Measurements from ENCODE around the gene GNAO1. TPM values are rescaled to one million over a fixed set of nuclear protein-coding genes. Genes with fewer than 3 reads are reported as not detected.

The GNAO1 gene
- polyA plus RNA-seq, 1 of the 3 experiments (the other 2 are of a cell fraction) = 0.30 TPM

DNA sequence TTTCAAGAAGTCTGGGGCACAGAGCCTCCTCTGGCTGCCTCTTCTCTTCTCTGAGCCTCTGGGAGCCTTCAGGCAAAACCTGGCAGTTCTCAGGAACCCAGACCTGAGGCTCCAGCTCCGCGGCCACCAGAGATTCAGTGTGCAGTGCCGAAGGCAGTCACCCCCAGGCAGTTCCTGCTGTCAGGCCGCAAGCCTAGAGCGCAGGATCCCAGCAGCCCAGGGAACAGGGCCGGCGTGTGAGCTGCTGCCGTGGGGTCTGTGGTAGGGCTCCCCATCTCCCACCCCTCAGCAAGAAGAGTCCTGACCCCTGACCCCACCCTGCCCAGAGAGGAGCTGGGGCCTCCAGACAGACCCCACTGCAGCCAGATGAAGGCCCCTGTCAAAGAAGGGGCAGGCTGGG lies 155.9 kb downstream of the GNAO1 start:
- Histone ChIP-seq H3K9me3 (no peaks in the 10 kb centered on the region), H3K79me2 (ENCODE audit: insufficient read depth) (no peaks in the 10 kb centered on the region), H3K9ac (no peak overlapping the region), H3K36me3 (replicated peaks in 1 of 2; ENCODE audit: control insufficient read depth in 1 of 2, insufficient read depth in 2 of 2, low read length in 1 of 2) (no peaks in the 10 kb centered on the region), H3K9me2 (no peaks in the 10 kb centered on the region), H3K4me1 (ENCODE audit: control insufficient read depth in 1 of 2, insufficient read depth in 2 of 2, low read depth in 1 of 2, low read length in 1 of 2) (peaks cover 0 to 19% of the 10 kb centered on the region in 2 experiments; a peak in 1 of 4 replicates), H3K27me3 (ENCODE audit: insufficient read depth) (no peaks in the 10 kb centered on the region), H4K20me1 (ENCODE audit: insufficient read depth) (no peaks in the 10 kb centered on the region), H3K4me3 (ENCODE audit: low read depth in 2 of 2, low read length in 1 of 2) (no peak overlapping the region), H2AFZ (ENCODE audit: low read depth) (no peak overlapping the region), H3F3A (replicated peaks; ENCODE audit: insufficient read depth) (no peaks in the 10 kb centered on the region), H3K27ac (ENCODE audit: low read depth in 2 of 2, low read length in 1 of 2) (no peak overlapping the region), H3K4me2 (no peak overlapping the region)
- ChIA-PET CTCF (interaction anchor here (1.2 to 2.1 kb wide), 3 partner anchors 9 to 403 kb away, joined by 4 to 15 read pairs (median 4); no protein-coding TSS in a partner anchor), POLR2A (no interaction called here)
- no peak for TF ChIP-seq IRF3 (IDR thresholded peaks at IDR 0.05; ENCODE audit: low read depth, low read length)
- TF ChIP-seq POLR2AphosphoS5 (IDR thresholded peaks at IDR 0.05; ENCODE audit: low read depth, low read length) = no peak
- TF ChIP-seq ELF1 (IDR thresholded peaks at IDR 0.05) = no peak
- TF ChIP-seq MXI1 (IDR thresholded peaks at IDR 0.05; ENCODE audit: low read depth, low read length) = no peak
- no peak for TF ChIP-seq NFIC (IDR thresholded peaks at IDR 0.05; ENCODE audit: borderline replicate concordance)
- TF ChIP-seq JUND (IDR thresholded peaks at IDR 0.05) = no peak
- no peak for TF ChIP-seq GABPA (IDR thresholded peaks at IDR 0.05; ENCODE audit: low read depth)
- no peak for TF ChIP-seq MAX (IDR thresholded peaks at IDR 0.05; ENCODE audit: low read depth)
- no peak for TF ChIP-seq TEAD4 (IDR thresholded peaks at IDR 0.05; ENCODE audit: borderline replicate concordance, insufficient read depth)
- TF ChIP-seq MEF2A (IDR thresholded peaks at IDR 0.05; ENCODE audit: borderline replicate concordance, low read depth) = no peak
- TF ChIP-seq CHD2 (IDR thresholded peaks at IDR 0.05; ENCODE audit: low read length, partially characterized antibody) = no peak
- TF ChIP-seq TAF1 (IDR thresholded peaks at IDR 0.05; ENCODE audit: borderline replicate concordance, low read depth, low read length) = no peak
- no peak for TF ChIP-seq RFX5 (IDR thresholded peaks at IDR 0.05; ENCODE audit: low read length)
- no peak for TF ChIP-seq EZH2phosphoT487 (IDR thresholded peaks at IDR 0.05; ENCODE audit: borderline replicate concordance, low read depth)
- TF ChIP-seq, protein P1, sequence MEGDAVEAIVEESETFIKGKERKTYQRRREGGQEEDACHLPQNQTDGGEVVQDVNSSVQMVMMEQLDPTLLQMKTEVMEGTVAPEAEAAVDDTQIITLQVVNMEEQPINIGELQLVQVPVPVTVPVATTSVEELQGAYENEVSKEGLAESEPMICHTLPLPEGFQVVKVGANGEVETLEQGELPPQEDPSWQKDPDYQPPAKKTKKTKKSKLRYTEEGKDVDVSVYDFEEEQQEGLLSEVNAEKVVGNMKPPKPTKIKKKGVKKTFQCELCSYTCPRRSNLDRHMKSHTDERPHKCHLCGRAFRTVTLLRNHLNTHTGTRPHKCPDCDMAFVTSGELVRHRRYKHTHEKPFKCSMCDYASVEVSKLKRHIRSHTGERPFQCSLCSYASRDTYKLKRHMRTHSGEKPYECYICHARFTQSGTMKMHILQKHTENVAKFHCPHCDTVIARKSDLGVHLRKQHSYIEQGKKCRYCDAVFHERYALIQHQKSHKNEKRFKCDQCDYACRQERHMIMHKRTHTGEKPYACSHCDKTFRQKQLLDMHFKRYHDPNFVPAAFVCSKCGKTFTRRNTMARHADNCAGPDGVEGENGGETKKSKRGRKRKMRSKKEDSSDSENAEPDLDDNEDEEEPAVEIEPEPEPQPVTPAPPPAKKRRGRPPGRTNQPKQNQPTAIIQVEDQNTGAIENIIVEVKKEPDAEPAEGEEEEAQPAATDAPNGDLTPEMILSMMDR (IDR thresholded peaks at IDR 0.05) = no peak
- no peak for TF ChIP-seq FOXJ3 (CRISPR knock-in tag; IDR thresholded peaks at IDR 0.05)
- no peak for TF ChIP-seq ZBTB33 (IDR thresholded peaks at IDR 0.05; ENCODE audit: borderline replicate concordance, low read depth)
- TF ChIP-seq GATA2 (CRISPR knock-in tag; IDR thresholded peaks at IDR 0.05) = no peak
- no CpG with 5 or more reads among the region's 8 CpGs for WGBS (ENCODE audit: low lambda C conversion rate)
- no peak for DNase-seq
